Choroid plexus epithelial cell (primary cell): ENCODE data around the gene DAZAP1.

ENCODE experiments used
- DNase-seq: peaks from one replicate; pipeline ENCODE4 v3.0.0-alpha.2; 2010; ENCODE audit warnings: low read depth
- H3K4me3 ChIP-seq: 2 replicates; pipeline ENCODE4 v1.5.1; 2011; ENCODE audit warnings: low read depth, mild to moderate bottlenecking, control low read depth, low read length, moderate library complexity
- TF ChIP-seq, protein P1 (sequence below): conservative IDR thresholded peaks from 2 replicates; pipeline ENCODE4 v1.5.1; 2011; ENCODE audit warnings: low read depth, mild to moderate bottlenecking, control low read depth, inconsistent platforms, low read length, moderate library complexity

DAZAP1 gene

DNA sequence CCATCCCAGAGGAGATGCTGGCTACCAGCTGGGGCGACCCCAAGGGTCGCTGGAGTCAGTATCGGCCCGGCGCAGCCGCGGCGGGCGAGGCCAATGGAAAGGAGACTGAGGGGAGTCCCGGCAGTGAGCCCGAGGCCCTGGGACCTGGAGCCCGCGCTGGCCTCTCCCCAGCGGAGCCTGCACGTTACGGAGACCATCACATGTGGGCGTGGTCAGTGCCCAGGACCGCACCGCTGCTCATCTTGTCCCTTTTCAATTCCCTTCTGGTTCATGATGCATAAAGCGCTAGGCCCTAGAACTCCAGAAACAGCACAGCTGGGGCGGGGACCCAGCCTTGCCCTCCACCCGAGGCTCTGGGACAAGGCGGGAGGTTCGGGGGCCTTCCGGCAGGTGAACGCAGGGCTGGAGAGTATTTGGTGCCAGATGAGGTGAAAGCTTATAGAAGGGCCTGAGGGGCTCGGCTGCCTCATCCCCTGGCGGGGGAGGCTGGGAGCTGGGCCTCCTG lies 63.7 kb downstream of the DAZAP1 start:
- TF ChIP-seq, protein P1, sequence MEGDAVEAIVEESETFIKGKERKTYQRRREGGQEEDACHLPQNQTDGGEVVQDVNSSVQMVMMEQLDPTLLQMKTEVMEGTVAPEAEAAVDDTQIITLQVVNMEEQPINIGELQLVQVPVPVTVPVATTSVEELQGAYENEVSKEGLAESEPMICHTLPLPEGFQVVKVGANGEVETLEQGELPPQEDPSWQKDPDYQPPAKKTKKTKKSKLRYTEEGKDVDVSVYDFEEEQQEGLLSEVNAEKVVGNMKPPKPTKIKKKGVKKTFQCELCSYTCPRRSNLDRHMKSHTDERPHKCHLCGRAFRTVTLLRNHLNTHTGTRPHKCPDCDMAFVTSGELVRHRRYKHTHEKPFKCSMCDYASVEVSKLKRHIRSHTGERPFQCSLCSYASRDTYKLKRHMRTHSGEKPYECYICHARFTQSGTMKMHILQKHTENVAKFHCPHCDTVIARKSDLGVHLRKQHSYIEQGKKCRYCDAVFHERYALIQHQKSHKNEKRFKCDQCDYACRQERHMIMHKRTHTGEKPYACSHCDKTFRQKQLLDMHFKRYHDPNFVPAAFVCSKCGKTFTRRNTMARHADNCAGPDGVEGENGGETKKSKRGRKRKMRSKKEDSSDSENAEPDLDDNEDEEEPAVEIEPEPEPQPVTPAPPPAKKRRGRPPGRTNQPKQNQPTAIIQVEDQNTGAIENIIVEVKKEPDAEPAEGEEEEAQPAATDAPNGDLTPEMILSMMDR: no peak
- no peak for DNase-seq
- H3K4me3 ChIP-seq: no peak overlapping the region

DNA sequence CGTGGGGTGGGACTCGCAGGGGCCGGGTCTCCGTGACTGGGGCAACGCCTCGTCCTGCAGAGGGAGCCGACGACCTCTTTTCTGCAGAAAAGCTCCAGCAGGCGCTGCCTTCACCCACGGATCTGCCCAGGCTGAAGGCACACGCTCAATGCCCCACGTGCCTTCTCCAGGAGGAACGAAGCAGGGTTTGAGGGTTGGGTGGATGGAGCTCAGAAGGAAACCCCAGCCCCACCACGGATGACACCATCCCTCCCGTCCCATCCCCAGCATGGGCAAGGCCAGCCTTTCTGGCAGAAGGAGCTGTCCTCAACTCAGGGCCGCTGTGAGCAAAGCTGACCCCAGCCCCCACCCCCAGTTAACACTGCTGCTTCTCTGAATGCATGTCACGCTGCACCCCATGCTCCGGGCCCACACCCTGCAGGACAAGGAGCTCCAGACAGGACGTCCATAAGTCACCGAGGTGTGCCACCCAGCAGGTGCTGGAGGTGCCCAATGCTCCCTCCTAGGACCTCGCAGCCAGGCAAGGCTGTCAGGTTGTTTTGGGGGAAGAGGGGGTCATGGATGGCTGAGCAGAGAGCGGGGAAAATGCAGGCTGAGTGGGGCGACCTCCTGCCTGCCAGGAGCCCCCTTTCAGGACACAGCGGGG lies 64.3 kb downstream of the DAZAP1 start:
- TF ChIP-seq, protein P1: peak; percentile 15

DNA sequence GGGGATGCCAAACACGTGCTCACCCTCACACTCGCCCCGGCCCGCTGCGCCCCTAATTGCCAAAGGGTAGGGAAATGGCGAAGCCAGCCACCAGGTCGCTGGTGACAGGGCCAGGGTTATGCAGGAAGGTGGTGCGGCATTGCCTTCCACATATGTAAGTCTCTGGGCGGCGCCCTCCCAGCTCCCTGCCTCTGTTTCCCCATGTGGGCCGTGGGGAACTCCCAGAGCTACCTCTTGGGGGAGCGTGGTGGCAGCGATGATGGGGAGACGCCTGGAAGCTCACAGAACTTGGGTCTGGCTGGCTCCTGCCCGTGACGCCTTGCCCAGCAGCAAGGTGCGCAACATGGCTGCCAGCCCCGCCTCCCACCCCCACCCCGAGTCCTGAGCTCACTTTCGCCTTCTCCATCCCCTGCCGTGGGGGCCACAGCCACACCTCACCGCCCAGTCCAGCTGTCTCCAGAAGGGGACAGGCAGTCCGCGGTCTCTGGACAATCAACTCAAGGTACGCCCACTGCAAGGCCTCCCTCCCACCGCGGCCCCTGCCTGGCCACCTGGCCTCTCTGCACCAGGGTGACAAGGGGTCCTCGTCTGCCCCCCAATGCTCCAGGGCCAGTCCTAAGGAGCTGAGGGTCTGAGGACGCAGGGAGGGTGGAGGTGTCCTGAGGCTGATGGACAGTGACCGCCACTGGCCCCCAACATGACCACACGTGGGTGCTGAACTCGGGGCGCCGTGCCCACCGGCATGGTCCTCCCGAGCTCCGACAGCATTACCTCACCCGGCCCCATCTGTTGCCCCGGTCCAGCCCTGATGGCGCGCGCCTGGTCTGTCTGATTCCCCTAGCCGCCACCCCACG lies 65.1 kb downstream of the DAZAP1 start:
- H3K4me3 ChIP-seq: no peak overlapping the region
- TF ChIP-seq, protein P1: no peak

More for the DNA sequence above, 64.3 kb downstream of the DAZAP1 start:
- no peak for DNase-seq
- no peak overlapping the region for H3K4me3 ChIP-seq

DNA sequence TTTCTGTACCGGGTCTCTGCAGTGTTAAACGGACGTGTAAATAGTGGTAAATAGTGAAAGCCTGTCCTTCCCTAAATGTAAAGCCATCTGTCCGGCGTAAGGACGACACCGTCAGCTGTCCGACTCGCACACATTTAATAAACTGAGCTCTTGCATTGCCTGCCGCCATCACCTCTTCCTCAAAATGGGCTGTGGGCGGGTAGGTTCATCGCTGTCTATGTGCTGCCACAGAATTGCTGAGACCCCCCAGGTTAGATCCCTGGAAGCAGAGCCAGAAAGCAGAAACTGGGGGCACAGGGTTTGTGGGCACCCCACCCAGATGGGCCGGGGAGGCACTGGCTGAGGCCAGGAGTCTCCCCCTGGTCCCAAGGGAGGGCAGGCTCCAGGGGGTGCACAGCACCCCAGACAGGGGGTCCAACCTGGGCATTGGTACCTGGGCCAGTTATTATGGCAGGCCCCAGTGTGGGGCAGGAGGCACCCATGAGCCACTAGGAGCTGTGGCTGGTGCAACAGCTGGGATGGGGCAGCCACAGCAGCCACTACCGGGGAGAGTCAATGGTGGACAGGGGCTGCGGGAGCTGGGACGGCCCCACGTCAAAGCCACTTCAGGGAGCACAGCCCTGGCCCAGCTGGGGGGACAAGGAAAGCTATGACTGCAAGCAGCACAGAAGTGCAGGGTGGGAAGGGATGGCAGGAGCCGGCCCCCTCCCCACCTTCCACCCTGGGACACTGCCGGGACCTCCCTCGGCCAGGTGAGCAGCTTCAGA lies 65.9 kb downstream of the DAZAP1 start:
- no peak overlapping the region for H3K4me3 ChIP-seq
- TF ChIP-seq, protein P1: no peak
- DNase-seq: no peak

More for the DNA sequence above, 65.1 kb downstream of the DAZAP1 start:
- no peak for DNase-seq

DNA sequence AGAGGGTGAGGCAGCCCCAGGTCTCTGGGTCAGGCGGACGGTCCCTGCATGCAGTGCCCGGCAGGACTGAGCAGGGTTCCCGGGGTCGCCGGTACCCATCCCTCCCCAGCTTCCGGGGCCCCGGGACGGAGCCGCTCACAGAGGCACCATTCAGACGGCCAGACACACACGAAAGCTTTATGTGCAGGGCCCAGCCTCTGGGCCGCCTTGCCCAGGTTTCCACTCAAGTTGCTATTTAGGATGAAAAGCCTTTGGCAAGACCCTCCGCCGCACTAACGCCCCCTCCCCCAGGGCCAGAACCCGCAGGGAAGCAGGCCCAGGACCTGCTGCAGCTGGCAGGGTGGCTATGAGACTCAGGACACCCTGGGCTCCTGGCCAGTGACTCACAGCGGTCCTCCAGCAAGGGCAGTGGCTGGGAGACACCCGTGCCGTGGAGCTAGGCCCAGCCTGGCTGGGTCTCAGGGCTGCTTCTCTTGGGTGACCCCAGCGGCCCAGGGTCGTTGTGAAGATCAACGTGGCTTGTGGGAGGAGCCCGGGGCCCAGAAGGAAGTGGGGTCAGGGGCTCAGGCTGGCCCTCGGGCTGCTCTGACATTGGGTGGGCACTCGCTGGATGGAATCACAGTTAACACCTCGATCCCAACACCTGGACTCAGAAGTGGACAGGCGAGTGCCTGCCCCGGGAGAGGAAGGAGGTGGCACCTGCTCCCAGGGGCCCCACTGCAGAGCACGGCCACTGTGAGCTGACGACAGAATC lies 66.8 kb downstream of the DAZAP1 start:
- TF ChIP-seq, protein P1: no peak
- H3K4me3 ChIP-seq: no peak overlapping the region
- no peak for DNase-seq

DNA sequence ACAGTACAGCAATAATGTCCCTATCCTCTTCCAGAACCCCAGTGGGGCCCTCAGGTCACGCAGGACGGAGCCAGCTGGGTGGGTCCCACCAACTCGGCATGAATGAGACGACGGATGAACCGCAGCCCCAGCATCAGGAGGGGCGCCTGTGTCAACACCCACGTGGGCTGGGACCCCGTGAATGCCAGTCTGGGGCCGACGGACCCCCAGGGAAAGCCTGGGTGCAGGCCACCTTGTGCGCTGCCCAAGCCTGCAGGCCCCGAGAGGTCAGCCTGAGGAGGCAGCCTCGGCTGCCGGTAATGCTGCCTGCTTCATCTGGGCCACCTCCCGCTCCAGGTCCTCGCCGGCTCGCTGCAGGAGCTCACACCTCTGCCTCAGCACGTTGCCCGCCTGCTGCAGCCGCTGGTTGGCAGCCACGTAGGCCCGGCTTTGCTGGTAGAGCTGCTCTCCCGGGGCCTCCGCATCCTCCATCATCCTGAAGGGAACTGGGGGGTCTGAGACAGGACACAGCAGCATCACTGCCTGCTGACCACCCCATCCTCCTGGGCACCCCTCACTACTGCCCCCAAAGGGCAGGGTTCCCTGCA lies 67.5 kb downstream of the DAZAP1 start:
- TF ChIP-seq, protein P1: no peak
- no peak for DNase-seq
- no peak overlapping the region for H3K4me3 ChIP-seq
